Muscle layer of duodenum (tissue), 2 donors: ENCODE measurements around the gene DGCR6.
"Not testable (repeated sequence)": the region's sequence is repeated elsewhere in the genome, so short reads cannot be mapped to it uniquely, and the experiment has no call there.

ENCODE experiments used
- H3K27ac ChIP-seq: one replicate; pipeline ENCODE4 v1.7.0; 2013; ENCODE audit warnings: mild to moderate bottlenecking, low read length
- H3K27me3 ChIP-seq: one replicate; pipeline ENCODE4 v1.7.0; 2013; ENCODE audit warnings: low read depth, mild to moderate bottlenecking, control low read depth, low read length
- H3K36me3 ChIP-seq, 2 donors: one replicate each; pipeline ENCODE4 v1.7.0; 2013; ENCODE audit warnings: low read length in 2 of 2, control low read depth in 1 of 2, mild to moderate bottlenecking in 1 of 2; ENCODE audit not compliant: insufficient read depth in 2 of 2, control insufficient read depth in 1 of 2
- H3K4me1 ChIP-seq, 2 donors: one replicate each; pipeline ENCODE4 v1.7.0; 2013; ENCODE audit warnings: low read length in 2 of 2, mild to moderate bottlenecking in 2 of 2, control low read depth in 1 of 2, moderate library complexity in 1 of 2; ENCODE audit not compliant: insufficient read depth in 2 of 2, control insufficient read depth in 1 of 2
- H3K4me3 ChIP-seq, 2 donors: one replicate each; pipeline ENCODE4 v1.7.0; 2013; ENCODE audit warnings: low read length in 2 of 2, low read depth in 1 of 2, mild to moderate bottlenecking in 1 of 2
- H3K9me3 ChIP-seq, 2 donors: one replicate each; pipeline ENCODE4 v1.7.0; 2013; ENCODE audit warnings: low read length in 2 of 2, control low read depth in 1 of 2, mild to moderate bottlenecking in 1 of 2; ENCODE audit not compliant: control insufficient read depth in 1 of 2
- donor health status: healthy.

DGCR6 gene

GRCh38 chr22:18911535-18911934, 5.4 kb downstream of the DGCR6 start:
- not testable (repeated sequence) for H3K27me3 ChIP-seq, H3K9me3 ChIP-seq, H3K27ac ChIP-seq, H3K4me1 ChIP-seq, H3K36me3 ChIP-seq, H3K4me3 ChIP-seq

GRCh38 chr22:18912264-18912946, 6.3 kb downstream of the DGCR6 start:
- not testable (repeated sequence) for H3K9me3 ChIP-seq, H3K4me1 ChIP-seq, H3K36me3 ChIP-seq, H3K27me3 ChIP-seq, H3K27ac ChIP-seq, H3K4me3 ChIP-seq

GRCh38 chr22:18914558-18914957, 8.4 kb downstream of the DGCR6 start:
- not testable (repeated sequence) for H3K36me3 ChIP-seq, H3K27ac ChIP-seq, H3K27me3 ChIP-seq, H3K4me3 ChIP-seq, H3K4me1 ChIP-seq, H3K9me3 ChIP-seq

GRCh38 chr22:18915550-18915949, 9.4 kb downstream of the DGCR6 start:
- not testable (repeated sequence) for H3K4me1 ChIP-seq, H3K4me3 ChIP-seq, H3K9me3 ChIP-seq, H3K27ac ChIP-seq, H3K36me3 ChIP-seq, H3K27me3 ChIP-seq

GRCh38 chr22:18917818-18918217, 11.7 kb downstream of the DGCR6 start:
- H3K36me3 ChIP-seq, H3K27me3 ChIP-seq, H3K4me3 ChIP-seq, H3K9me3 ChIP-seq, H3K4me1 ChIP-seq, H3K27ac ChIP-seq: not testable (repeated sequence)

GRCh38 chr22:18920257-18920902, 14.3 kb downstream of the DGCR6 start:
- H3K4me3 ChIP-seq, H3K27ac ChIP-seq, H3K9me3 ChIP-seq, H3K27me3 ChIP-seq, H3K36me3 ChIP-seq, H3K4me1 ChIP-seq: not testable (repeated sequence)

- no peaks in the 10 kb centered on the region for H3K36me3 ChIP-seq
These were observed 19.4 kb downstream of the DGCR6 start for GRCh38 chr22:18925368-18926064.

GRCh38 chr22:18927020-18927419, 20.9 kb downstream of the DGCR6 start:
- Histone ChIP-seq H3K27ac (no peak overlapping the region), H3K4me3 (no peak overlapping the region), H3K9me3 (no peaks in the 10 kb centered on the region), H3K4me1 (no peaks in the 10 kb centered on the region), H3K27me3 (no peaks in the 10 kb centered on the region), H3K36me3 (no peaks in the 10 kb centered on the region)

More at GRCh38 chr22:18925368-18926064, 19.4 kb downstream of the DGCR6 start:
- no peaks in the 10 kb centered on the region for H3K27me3 ChIP-seq
- no peaks in the 10 kb centered on the region for H3K4me1 ChIP-seq
- no peak overlapping the region for H3K4me3 ChIP-seq
- H3K9me3 ChIP-seq: no peaks in the 10 kb centered on the region
- H3K27ac ChIP-seq: no peak overlapping the region

GRCh38 chr22:18927573-18927972, 21.5 kb downstream of the DGCR6 start:
- no peaks in the 10 kb centered on the region for H3K27me3 ChIP-seq
- H3K4me1 ChIP-seq: no peaks in the 10 kb centered on the region
- no peak overlapping the region for H3K27ac ChIP-seq
- H3K36me3 ChIP-seq: no peaks in the 10 kb centered on the region
- H3K9me3 ChIP-seq: no peaks in the 10 kb centered on the region
- no peak overlapping the region for H3K4me3 ChIP-seq

- no peak overlapping the region for H3K27ac ChIP-seq
- H3K4me1 ChIP-seq: no peaks in the 10 kb centered on the region
- H3K27me3 ChIP-seq: no peaks in the 10 kb centered on the region
- no peaks in the 10 kb centered on the region for H3K9me3 ChIP-seq
- no peaks in the 10 kb centered on the region for H3K36me3 ChIP-seq
- no peak overlapping the region for H3K4me3 ChIP-seq
These were observed 23.3 kb downstream of the DGCR6 start for GRCh38 chr22:18929459-18929858.

GRCh38 chr22:18931905-18932652, 26.0 kb downstream of the DGCR6 start:
- Histone ChIP-seq H3K36me3 (no peaks in the 10 kb centered on the region), H3K27ac (no peak overlapping the region), H3K4me3 (no peak overlapping the region), H3K4me1 (no peaks in the 10 kb centered on the region), H3K27me3 (no peaks in the 10 kb centered on the region), H3K9me3 (no peaks in the 10 kb centered on the region)
